K562 (cell line): ENCODE results near the gene CCDC33. TPM values are rescaled to one million over a fixed set of nuclear protein-coding genes. Genes with fewer than 3 reads are reported as not detected.

ENCODE experiments used
- BRF2 ChIP-seq: IDR thresholded peaks from 3 replicates; pipeline ENCODE4 v1.6.1; 2011; ENCODE audit warnings: borderline replicate concordance, mild to moderate bottlenecking; ENCODE audit not compliant: insufficient read length, insufficient read depth
- HMGN3 ChIP-seq: IDR thresholded peaks from 2 replicates; pipeline ENCODE4 v1.6.1; 2011; ENCODE audit warnings: borderline replicate concordance, low read depth, mild to moderate bottlenecking, mixed read lengths, low read length; ENCODE audit not compliant: insufficient read length; ENCODE audit errors: extremely low read depth
- PRPF4 ChIP-seq: fragments of 200-400 bp; formaldehyde crosslinking; IDR thresholded peaks from one replicate; pipeline ENCODE4 v1.6.1; 2017; ENCODE audit warnings: low read length, low read depth, mild to moderate bottlenecking; ENCODE audit not compliant: insufficient read depth, poor library complexity, severe bottlenecking
- PYGO2 ChIP-seq: fragments of 450-650 bp; IDR thresholded peaks from 2 replicates; pipeline ENCODE4 v1.6.1; 2016; ENCODE audit warnings: mild to moderate bottlenecking, missing genetic modification characterization, moderate library complexity, missing compliant biosample characterization
- ZKSCAN1 ChIP-seq: fragments of 150-350 bp; IDR thresholded peaks from 2 replicates; pipeline ENCODE4 v1.6.1; 2016; ENCODE audit warnings: low read depth, low read length
- ZNF165 ChIP-seq: fragments of 250-450 bp; sonication (Bioruptor Pico); IDR thresholded peaks from 2 replicates; pipeline ENCODE4 v1.4.0; 2020; ENCODE audit warnings: borderline replicate concordance
- ZNF318 ChIP-seq, 2 experiments: fragments of 450-650 bp; IDR thresholded peaks; 2 replicates each; pipeline ENCODE4 v1.6.1; 2016; ENCODE audit warnings: mild to moderate bottlenecking in 2 of 2, borderline replicate concordance in 1 of 2, low read depth in 1 of 2, moderate library complexity in 1 of 2
- polyA plus RNA-seq, 8 experiments: library from polyadenylated mRNA; depleted of rRNA in 4 of 8; stranded (reverse) in 5 of 8; unstranded in 3 of 8; fragments of >200 nt; fragmentation: Nextera tagmentation in 2 of 8; fragmentation: Illumina TruSeq in 1 of 8; extraction: Ambion mirVana in 2 of 8; extraction: Trizol in 1 of 8; gene quantifications; 2 replicates each; pipeline versions ENCODE4 v1.2.1 to v1.2.3, GENCODE V29; 2011 to 2014; ENCODE audit warnings: inconsistent platforms in 1 of 8, missing spikeins in 1 of 8
- total RNA-seq, 7 experiments: library from RNA; depleted of rRNA in 6 of 7; stranded (reverse); fragments of >200 nt in 6 of 7; fragmentation: Illumina TruSeq in 2 of 7; extraction: Trizol in 2 of 7; gene quantifications; 2 replicates each; pipeline versions ENCODE4 v1.2.1 to v1.2.3, GENCODE V29; 2011 to 2021; ENCODE audit warnings: low replicate concordance in 1 of 7

The CCDC33 gene
- total and polyA plus RNA-seq, 9 of the 15 experiments (the other 6 are each of a cell fraction or from before 2014, with no cell fraction given), result 0.08 to 1.1 (median 0.15) TPM; not detected in 4

GRCh38 chr15:74277242-74277810 is 41.2 kb downstream of the CCDC33 start (continued):
- TF ChIP-seq ZNF318 (IDR thresholded peaks at IDR 0.05; ENCODE audit: borderline replicate concordance in 1 of 2, low read depth in 1 of 2) (no peak), ZNF165 (CRISPR knock-in tag) (no peak), ZKSCAN1 (no peak), BRF2 (no peak), PRPF4 (no peak), PYGO2 (tag) (no peak), HMGN3 (no peak)
